PFSK-1 (cell line): ENCODE data around the gene RALB.

Experiments used
- POLR2AphosphoS5 ChIP-seq: IDR thresholded peaks from 2 replicates; pipeline ENCODE4 v1.6.1; 2012; ENCODE audit warnings: low read depth, mild to moderate bottlenecking, control low read depth, low read length, moderate library complexity
- REST ChIP-seq, 2 experiments: IDR thresholded peaks; 2 replicates each; pipeline versions ENCODE4 v1.6.1 to v1.8.0; 2011 to 2012; ENCODE audit warnings: low read depth in 2 of 2, low read length in 2 of 2, control low read depth in 1 of 2, inconsistent platforms in 1 of 2, mild to moderate bottlenecking in 1 of 2, moderate library complexity in 1 of 2; ENCODE audit not compliant: insufficient read depth in 1 of 2
- SIN3A ChIP-seq: IDR thresholded peaks from 2 replicates; pipeline ENCODE4 v1.6.1; 2012; ENCODE audit warnings: mild to moderate bottlenecking, low read length, moderate library complexity, borderline replicate concordance; ENCODE audit not compliant: insufficient read depth
- TAF1 ChIP-seq: IDR thresholded peaks from 2 replicates; pipeline ENCODE4 v1.6.1; 2012; ENCODE audit warnings: low read length, control low read depth, borderline replicate concordance; ENCODE audit not compliant: insufficient read depth

- TF ChIP-seq POLR2AphosphoS5 = no peak
- no peak for TF ChIP-seq REST (IDR thresholded peaks at IDR 0.05; ENCODE audit: insufficient read depth in 1 of 2, low read depth in 2 of 2, low read length in 2 of 2)
- TF ChIP-seq SIN3A = no peak
- TF ChIP-seq TAF1 = no peak
Observed at GRCh38 chr2:120243211-120243610, 9.4 kb upstream of the RALB start.
